HepG2 (cell line): ENCODE results near the gene ITGA6. TPM values are rescaled to one million over a fixed set of nuclear protein-coding genes. Genes with fewer than 3 reads are reported as not detected.

Experiments
- ATM ChIP-seq: fragments of 450-650 bp; IDR thresholded peaks from 2 replicates; pipeline ENCODE4 v1.7.1; 2017; ENCODE audit warnings: mild to moderate bottlenecking, borderline replicate concordance
- CHCHD3 ChIP-seq: sonication (generic); formaldehyde crosslinking; IDR thresholded peaks from 2 replicates; pipeline ENCODE4 v1.8.0; 2022; ENCODE audit warnings: mild to moderate bottlenecking, missing genetic modification reagents, moderate library complexity
- EEA1 ChIP-seq: sonication (generic); formaldehyde crosslinking; IDR thresholded peaks from 2 replicates; pipeline ENCODE4 v1.5.1; 2020; ENCODE audit warnings: mild to moderate bottlenecking, missing genetic modification reagents, borderline replicate concordance
- ELF4 ChIP-seq: sonication (generic); formaldehyde crosslinking; IDR thresholded peaks from 2 replicates; pipeline ENCODE4 v1.5.0; 2020; ENCODE audit warnings: missing genetic modification reagents, mild to moderate bottlenecking, moderate library complexity, borderline replicate concordance
- HCFC1 ChIP-seq: fragments of 150-350 bp; IDR thresholded peaks from 2 replicates; pipeline ENCODE4 v1.6.1; 2014; ENCODE audit warnings: low read depth, low read length
- HDAC6 ChIP-seq: fragments of 200-600 bp; sonication (generic); IDR thresholded peaks from 2 replicates; pipeline ENCODE4 v1.7.0; 2017; ENCODE audit warnings: mild to moderate bottlenecking, antibody characterized with exemption, low read length, low read depth
- JUN ChIP-seq: sonication (generic); formaldehyde crosslinking; IDR thresholded peaks from 2 replicates; pipeline ENCODE4 v1.4.0; 2020; ENCODE audit warnings: mild to moderate bottlenecking, missing genetic modification reagents
- SP2 ChIP-seq: sonication (generic); formaldehyde crosslinking; IDR thresholded peaks from 2 replicates; pipeline ENCODE4 v1.5.1; 2020; ENCODE audit warnings: mild to moderate bottlenecking, missing genetic modification reagents
- ZBTB8A ChIP-seq: sonication (generic); formaldehyde crosslinking; IDR thresholded peaks from 2 replicates; pipeline ENCODE4 v1.4.0; 2020; ENCODE audit warnings: mild to moderate bottlenecking, low read depth, missing genetic modification reagents, borderline replicate concordance
- ZFAT ChIP-seq: sonication (generic); formaldehyde crosslinking; conservative IDR thresholded peaks from 2 replicates; pipeline ENCODE4 v1.8.1; 2023; ENCODE audit warnings: missing genetic modification reagents, inconsistent platforms
- ZNF101 ChIP-seq: sonication (generic); formaldehyde crosslinking; IDR thresholded peaks from 2 replicates; pipeline ENCODE4 v1.4.0; 2020; ENCODE audit warnings: mild to moderate bottlenecking, low read depth, missing genetic modification reagents, borderline replicate concordance
- ZNF121 ChIP-seq: sonication (generic); formaldehyde crosslinking; IDR thresholded peaks from 2 replicates; pipeline ENCODE4 v1.5.0; 2020; ENCODE audit warnings: mild to moderate bottlenecking, missing genetic modification reagents
- ZNF484 ChIP-seq: sonication (generic); formaldehyde crosslinking; IDR thresholded peaks from 2 replicates; pipeline ENCODE4 v1.5.1; 2020; ENCODE audit warnings: mild to moderate bottlenecking, low read depth, missing genetic modification reagents, borderline replicate concordance
- ZNF510 ChIP-seq: sonication (generic); formaldehyde crosslinking; IDR thresholded peaks from 2 replicates; pipeline ENCODE4 v1.4.0; 2020; ENCODE audit warnings: low read depth, mild to moderate bottlenecking, missing genetic modification reagents
- polyA plus RNA-seq, 8 experiments: library from polyadenylated mRNA; depleted of rRNA in 3 of 8; stranded (reverse) in 7 of 8; unstranded in 1 of 8; fragments of >200 nt; fragmentation: Illumina TruSeq in 4 of 8; extraction: Trizol in 4 of 8; gene quantifications; 2 replicates each; pipeline versions ENCODE4 v1.2.1 to v1.2.3, GENCODE V29; 2011 to 2016; ENCODE audit warnings: low read depth in 4 of 8, missing spikeins in 1 of 8, mixed read lengths in 1 of 8; ENCODE audit not compliant: insufficient read depth in 1 of 8
- total RNA-seq, 5 experiments: library from RNA; depleted of rRNA; stranded (reverse); fragments of >200 nt; fragmentation: Illumina TruSeq; extraction: Trizol; gene quantifications; 2 replicates each; pipeline ENCODE4 v1.2.3, GENCODE V29; 2016; ENCODE audit warnings: low read depth in 1 of 5
- TF ChIP-seq, protein P1 (sequence below): sonication (generic); formaldehyde crosslinking; IDR thresholded peaks from 2 replicates; pipeline ENCODE4 v1.4.0; 2020; ENCODE audit warnings: missing genetic modification reagents
- TF ChIP-seq, protein P2 (sequence below), 2 experiments: sonication (generic) in 1 of 2; formaldehyde crosslinking in 1 of 2; IDR thresholded peaks; 2 replicates each; pipeline versions ENCODE4 v1.5.1 to v1.6.1; 2011 to 2020; ENCODE audit warnings: borderline replicate concordance in 1 of 2, low read depth in 1 of 2, low read length in 1 of 2, mild to moderate bottlenecking in 1 of 2, missing genetic modification reagents in 1 of 2, moderate library complexity in 1 of 2
- TF ChIP-seq, protein P3 (sequence below): sonication (generic); formaldehyde crosslinking; IDR thresholded peaks from 2 replicates; pipeline ENCODE4 v1.5.1; 2020; ENCODE audit warnings: missing genetic modification reagents, mild to moderate bottlenecking, borderline replicate concordance
- TF ChIP-seq, protein P4 (sequence below): fragments of 450-650 bp; IDR thresholded peaks from 2 replicates; pipeline ENCODE4 v1.6.1; 2017; ENCODE audit warnings: mild to moderate bottlenecking

ITGA6 gene
- total and polyA plus RNA-seq, 2 of the 13 experiments (the other 11 are each of a cell fraction or from before 2014, with no cell fraction given): 24.0 to 92.5 TPM

DNA sequence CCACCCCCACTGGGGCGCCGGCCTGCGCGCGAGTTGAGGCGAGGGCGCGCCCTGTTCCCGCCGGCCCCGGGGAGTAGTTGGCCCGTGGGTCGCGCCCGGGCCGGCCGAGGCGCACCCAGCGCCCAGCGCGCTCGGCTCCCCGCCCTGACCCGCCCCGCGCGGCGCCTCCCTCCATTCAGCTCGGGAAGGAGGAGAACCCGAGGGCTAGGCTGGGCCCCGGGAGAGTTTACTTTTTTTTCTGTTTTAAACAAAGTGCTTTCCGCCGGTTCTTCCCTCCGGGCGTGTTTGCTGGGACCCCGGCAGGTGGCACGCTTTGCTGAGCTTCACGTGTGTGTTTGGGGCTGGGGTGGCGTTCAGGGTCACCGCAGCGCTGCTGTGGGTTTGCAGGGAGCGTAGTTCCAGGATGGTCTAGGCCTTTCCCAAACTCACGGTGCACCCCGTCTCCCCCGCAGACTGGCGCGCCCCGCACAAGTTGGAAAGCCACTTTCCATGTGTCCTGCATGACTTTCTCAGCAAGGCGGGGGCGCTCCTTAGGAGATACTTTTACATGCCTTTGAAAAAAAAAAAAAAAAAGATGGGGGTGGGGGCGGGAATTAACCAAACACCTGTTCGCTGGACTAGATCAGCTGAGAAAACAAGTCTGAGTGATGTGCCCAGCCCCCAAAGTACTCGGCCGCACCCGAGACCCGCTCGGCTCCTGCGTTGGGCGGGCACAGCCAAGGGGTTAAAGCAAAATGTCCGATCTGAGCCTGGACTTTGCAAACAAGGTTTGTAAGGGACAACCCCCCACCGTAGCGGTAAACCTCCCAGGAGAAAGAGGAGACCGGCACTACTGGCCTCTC lies 825 bp downstream of the ITGA6 start (continued):
- TF ChIP-seq, protein P1, sequence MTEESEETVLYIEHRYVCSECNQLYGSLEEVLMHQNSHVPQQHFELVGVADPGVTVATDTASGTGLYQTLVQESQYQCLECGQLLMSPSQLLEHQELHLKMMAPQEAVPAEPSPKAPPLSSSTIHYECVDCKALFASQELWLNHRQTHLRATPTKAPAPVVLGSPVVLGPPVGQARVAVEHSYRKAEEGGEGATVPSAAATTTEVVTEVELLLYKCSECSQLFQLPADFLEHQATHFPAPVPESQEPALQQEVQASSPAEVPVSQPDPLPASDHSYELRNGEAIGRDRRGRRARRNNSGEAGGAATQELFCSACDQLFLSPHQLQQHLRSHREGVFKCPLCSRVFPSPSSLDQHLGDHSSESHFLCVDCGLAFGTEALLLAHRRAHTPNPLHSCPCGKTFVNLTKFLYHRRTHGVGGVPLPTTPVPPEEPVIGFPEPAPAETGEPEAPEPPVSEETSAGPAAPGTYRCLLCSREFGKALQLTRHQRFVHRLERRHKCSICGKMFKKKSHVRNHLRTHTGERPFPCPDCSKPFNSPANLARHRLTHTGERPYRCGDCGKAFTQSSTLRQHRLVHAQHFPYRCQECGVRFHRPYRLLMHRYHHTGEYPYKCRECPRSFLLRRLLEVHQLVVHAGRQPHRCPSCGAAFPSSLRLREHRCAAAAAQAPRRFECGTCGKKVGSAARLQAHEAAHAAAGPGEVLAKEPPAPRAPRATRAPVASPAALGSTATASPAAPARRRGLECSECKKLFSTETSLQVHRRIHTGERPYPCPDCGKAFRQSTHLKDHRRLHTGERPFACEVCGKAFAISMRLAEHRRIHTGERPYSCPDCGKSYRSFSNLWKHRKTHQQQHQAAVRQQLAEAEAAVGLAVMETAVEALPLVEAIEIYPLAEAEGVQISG: peak; percentile 11; the same call in 1 of the 2 replicates
- TF ChIP-seq, protein P2, sequence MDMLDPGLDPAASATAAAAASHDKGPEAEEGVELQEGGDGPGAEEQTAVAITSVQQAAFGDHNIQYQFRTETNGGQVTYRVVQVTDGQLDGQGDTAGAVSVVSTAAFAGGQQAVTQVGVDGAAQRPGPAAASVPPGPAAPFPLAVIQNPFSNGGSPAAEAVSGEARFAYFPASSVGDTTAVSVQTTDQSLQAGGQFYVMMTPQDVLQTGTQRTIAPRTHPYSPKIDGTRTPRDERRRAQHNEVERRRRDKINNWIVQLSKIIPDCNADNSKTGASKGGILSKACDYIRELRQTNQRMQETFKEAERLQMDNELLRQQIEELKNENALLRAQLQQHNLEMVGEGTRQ (IDR thresholded peaks at IDR 0.05; ENCODE audit: low read depth, low read length): no peak
- TF ChIP-seq, protein P2 (CRISPR knock-in tag; IDR thresholded peaks at IDR 0.05; ENCODE audit: borderline replicate concordance): no peak
- TF ChIP-seq EEA1 (CRISPR knock-in tag) (no peak), SP2 (CRISPR knock-in tag) (no peak), ZNF484 (CRISPR knock-in tag) (no peak), JUN (CRISPR knock-in tag) (no peak; the same call in 1 of the 2 replicates), ATM (no peak), HCFC1 (no peak), ZNF121 (CRISPR knock-in tag) (no peak; the same call in 1 of the 2 replicates), ZNF101 (CRISPR knock-in tag) (no peak), ZNF510 (no peak), ZFAT (CRISPR knock-in tag) (no peak), ZBTB8A (CRISPR knock-in tag) (no peak), ELF4 (CRISPR knock-in tag) (no peak), HDAC6 (no peak), CHCHD3 (CRISPR knock-in tag) (no peak)
- TF ChIP-seq, protein P3, sequence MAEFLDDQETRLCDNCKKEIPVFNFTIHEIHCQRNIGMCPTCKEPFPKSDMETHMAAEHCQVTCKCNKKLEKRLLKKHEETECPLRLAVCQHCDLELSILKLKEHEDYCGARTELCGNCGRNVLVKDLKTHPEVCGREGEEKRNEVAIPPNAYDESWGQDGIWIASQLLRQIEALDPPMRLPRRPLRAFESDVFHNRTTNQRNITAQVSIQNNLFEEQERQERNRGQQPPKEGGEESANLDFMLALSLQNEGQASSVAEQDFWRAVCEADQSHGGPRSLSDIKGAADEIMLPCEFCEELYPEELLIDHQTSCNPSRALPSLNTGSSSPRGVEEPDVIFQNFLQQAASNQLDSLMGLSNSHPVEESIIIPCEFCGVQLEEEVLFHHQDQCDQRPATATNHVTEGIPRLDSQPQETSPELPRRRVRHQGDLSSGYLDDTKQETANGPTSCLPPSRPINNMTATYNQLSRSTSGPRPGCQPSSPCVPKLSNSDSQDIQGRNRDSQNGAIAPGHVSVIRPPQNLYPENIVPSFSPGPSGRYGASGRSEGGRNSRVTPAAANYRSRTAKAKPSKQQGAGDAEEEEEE: no peak
- TF ChIP-seq, protein P4, sequence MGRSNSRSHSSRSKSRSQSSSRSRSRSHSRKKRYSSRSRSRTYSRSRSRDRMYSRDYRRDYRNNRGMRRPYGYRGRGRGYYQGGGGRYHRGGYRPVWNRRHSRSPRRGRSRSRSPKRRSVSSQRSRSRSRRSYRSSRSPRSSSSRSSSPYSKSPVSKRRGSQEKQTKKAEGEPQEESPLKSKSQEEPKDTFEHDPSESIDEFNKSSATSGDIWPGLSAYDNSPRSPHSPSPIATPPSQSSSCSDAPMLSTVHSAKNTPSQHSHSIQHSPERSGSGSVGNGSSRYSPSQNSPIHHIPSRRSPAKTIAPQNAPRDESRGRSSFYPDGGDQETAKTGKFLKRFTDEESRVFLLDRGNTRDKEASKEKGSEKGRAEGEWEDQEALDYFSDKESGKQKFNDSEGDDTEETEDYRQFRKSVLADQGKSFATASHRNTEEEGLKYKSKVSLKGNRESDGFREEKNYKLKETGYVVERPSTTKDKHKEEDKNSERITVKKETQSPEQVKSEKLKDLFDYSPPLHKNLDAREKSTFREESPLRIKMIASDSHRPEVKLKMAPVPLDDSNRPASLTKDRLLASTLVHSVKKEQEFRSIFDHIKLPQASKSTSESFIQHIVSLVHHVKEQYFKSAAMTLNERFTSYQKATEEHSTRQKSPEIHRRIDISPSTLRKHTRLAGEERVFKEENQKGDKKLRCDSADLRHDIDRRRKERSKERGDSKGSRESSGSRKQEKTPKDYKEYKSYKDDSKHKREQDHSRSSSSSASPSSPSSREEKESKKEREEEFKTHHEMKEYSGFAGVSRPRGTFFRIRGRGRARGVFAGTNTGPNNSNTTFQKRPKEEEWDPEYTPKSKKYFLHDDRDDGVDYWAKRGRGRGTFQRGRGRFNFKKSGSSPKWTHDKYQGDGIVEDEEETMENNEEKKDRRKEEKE: no peak
